ENCODE measurements around the gene NOS2.
"Not testable (repeated sequence)": the region's sequence is repeated elsewhere in the genome, so short reads cannot be mapped to it uniquely, and the experiment has no call there.

NOS2 gene

DNA sequence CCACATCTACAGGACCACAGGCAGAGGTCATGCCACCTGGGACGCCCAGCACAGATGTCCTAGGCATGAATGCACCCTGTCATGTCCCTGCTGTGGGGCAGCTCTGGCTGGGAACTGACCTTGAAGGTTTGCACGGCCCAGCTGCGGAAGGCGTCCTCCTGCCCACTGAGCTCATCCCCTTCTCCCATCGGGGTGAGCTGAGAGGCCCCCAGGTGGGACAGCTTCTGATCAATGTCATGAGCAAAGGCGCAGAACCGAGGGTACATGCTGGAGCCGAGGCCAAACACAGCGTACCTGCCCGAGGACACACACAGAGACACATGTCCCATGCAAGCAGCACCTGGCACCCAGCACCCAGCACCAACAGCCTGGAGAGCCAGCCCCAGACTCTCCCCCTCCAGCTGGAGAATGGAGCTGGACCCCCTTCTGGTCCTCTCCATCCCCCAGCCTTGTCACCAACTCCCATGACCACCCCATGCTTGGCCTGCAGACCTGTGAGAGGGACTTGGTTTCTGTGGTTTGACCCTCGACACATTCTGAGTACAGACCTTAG is 31.4 kb downstream of the NOS2 start:
- no peak for DNase-seq (ENCODE audit: low read depth)
- TF ChIP-seq, protein P1, sequence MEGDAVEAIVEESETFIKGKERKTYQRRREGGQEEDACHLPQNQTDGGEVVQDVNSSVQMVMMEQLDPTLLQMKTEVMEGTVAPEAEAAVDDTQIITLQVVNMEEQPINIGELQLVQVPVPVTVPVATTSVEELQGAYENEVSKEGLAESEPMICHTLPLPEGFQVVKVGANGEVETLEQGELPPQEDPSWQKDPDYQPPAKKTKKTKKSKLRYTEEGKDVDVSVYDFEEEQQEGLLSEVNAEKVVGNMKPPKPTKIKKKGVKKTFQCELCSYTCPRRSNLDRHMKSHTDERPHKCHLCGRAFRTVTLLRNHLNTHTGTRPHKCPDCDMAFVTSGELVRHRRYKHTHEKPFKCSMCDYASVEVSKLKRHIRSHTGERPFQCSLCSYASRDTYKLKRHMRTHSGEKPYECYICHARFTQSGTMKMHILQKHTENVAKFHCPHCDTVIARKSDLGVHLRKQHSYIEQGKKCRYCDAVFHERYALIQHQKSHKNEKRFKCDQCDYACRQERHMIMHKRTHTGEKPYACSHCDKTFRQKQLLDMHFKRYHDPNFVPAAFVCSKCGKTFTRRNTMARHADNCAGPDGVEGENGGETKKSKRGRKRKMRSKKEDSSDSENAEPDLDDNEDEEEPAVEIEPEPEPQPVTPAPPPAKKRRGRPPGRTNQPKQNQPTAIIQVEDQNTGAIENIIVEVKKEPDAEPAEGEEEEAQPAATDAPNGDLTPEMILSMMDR (IDR thresholded peaks at IDR 0.05; ENCODE audit: insufficient read depth, low read depth, low read length, missing control alignments): no peak
- H3K4me3 ChIP-seq (ENCODE audit: low read depth, low read length): no peak overlapping the region

DNA sequence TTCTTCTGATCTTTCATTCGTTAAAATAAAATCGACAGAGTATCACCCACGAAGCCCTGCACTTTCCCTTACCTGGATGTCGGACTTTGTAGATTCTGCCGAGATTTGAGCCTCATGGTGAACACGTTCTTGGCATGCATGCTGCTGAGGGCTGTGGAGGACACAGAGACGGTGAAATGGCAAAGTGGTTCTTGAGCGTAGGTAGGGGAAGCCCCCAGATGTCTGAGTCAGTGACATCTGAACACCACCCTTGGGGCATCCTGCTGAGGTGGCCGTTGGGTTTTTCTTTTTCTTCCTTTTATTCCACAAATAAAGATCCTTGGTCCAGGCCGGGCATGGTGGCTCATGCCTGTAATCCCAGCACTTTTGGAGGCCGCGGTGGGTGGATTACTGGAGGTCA is 33.9 kb downstream of the NOS2 start:
- H3K4me3 ChIP-seq (ENCODE audit: low read depth, low read length): no peak overlapping the region

DNA sequence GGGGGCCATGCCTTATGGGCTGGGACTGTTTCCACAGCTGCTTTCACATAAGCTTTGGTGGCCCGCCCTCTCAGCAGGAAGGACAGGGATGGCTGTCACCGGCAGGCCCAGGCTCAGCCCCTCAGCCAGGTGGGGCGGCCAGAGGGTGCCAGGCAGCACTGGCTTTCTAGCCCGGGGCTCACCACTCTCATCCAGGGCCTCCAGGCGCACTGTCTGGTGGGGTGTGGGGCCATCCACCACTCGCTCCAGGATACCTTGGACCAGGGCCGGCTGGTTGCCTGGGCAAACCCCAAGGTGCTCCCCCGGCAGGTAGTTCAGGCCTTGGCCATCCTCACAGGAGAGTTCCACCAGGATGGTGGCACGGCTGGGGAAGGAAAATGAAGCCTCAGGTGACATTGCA is 35.0 kb downstream of the NOS2 start:
- DNase-seq (ENCODE audit: low read depth): no peak
- TF ChIP-seq, protein P1 (IDR thresholded peaks at IDR 0.05; ENCODE audit: insufficient read depth, low read depth, low read length, missing control alignments): no peak
- H3K4me3 ChIP-seq (ENCODE audit: low read depth, low read length): no peak overlapping the region

More for the DNA sequence above, 33.9 kb downstream of the NOS2 start:
- TF ChIP-seq, protein P1 (IDR thresholded peaks at IDR 0.05; ENCODE audit: insufficient read depth, low read depth, low read length, missing control alignments): no peak
- DNase-seq (ENCODE audit: low read depth): no peak

DNA sequence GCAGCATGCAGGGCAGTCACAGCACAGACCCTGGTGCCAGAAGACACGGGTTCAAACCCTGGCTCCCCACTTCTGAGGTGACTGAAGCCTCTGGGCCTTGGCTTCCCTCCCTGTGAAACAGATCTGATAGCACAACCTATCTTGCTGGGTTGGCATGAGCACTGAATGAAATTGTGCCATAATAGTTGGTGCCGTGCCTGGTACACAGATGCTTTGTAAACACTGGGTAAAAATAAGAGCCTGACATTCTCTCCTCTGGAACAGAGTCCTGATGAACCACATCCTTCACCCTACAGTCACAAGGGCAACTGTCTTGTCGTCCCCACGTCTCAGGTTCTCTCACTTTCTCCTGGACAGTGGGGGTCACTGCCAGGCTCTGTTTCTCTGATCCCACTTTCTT is 35.7 kb downstream of the NOS2 start:
- H3K4me3 ChIP-seq (ENCODE audit: low read depth, low read length): no peak overlapping the region
- TF ChIP-seq, protein P1 (IDR thresholded peaks at IDR 0.05; ENCODE audit: insufficient read depth, low read depth, low read length, missing control alignments): no peak
- no peak for DNase-seq (ENCODE audit: low read depth)

DNA sequence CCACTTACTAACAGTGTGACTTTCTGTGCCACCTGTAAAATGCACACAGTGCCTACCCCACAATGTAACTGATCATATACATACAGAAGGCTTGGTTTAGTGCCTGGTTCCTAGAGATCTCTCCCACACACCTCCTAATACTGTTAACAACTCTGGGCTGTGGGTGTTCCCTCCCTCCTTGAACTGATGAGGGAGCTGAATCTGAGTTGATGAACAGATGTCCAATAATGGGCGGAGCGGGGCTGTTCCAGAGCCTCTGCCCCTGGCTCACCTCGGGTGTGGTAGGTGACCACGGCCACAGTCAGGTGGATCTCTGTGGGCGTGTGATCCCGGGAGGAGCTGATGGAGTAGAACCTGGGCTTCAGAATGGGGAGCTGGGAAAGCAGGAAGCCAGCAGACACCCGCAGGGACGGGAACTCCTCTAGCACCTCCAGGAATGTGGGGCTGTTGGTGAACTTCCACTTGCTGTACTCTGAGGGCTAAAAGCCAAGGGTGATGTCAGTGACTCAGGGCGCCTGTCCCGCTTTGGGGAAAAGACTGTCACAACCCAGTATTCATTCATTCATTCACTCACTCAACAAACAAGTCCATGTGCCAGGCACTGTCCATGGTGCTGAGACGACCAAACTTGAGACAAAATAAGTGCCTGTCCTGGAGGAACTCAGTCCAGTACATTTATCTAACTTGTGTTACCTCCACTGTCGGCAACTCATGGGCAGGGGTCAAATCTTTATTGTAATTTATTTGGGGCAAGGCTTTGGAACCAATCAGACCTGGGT is 37.6 kb downstream of the NOS2 start:
- TF ChIP-seq, protein P1 (IDR thresholded peaks at IDR 0.05; ENCODE audit: insufficient read depth, low read depth, low read length, missing control alignments): no peak
- DNase-seq (ENCODE audit: low read depth): peak; percentile 32
- H3K4me3 ChIP-seq (ENCODE audit: low read depth, low read length): no peak overlapping the region

DNA sequence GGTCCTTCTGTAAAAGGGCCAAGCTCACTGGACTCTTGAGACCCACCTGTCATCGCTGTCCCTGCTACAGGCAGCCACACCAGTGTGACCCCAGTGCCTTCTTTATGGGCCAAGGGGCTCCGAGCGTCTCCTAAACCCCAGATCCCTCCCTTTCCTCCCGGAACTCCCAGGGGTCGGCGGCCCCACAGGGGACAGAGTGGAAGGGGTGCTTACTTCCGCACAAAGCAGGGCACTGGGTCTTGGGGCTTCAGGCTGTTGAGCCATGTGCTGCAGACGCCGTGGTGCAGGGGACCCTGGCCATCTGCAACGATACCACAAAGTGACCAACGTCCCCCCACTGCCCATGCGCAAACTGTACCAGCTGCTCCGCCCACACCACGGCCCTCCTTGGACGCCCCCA is 39.4 kb downstream of the NOS2 start:
- H3K4me3 ChIP-seq (ENCODE audit: low read depth, low read length); DNase-seq (ENCODE audit: low read depth): not testable (repeated sequence)

DNA sequence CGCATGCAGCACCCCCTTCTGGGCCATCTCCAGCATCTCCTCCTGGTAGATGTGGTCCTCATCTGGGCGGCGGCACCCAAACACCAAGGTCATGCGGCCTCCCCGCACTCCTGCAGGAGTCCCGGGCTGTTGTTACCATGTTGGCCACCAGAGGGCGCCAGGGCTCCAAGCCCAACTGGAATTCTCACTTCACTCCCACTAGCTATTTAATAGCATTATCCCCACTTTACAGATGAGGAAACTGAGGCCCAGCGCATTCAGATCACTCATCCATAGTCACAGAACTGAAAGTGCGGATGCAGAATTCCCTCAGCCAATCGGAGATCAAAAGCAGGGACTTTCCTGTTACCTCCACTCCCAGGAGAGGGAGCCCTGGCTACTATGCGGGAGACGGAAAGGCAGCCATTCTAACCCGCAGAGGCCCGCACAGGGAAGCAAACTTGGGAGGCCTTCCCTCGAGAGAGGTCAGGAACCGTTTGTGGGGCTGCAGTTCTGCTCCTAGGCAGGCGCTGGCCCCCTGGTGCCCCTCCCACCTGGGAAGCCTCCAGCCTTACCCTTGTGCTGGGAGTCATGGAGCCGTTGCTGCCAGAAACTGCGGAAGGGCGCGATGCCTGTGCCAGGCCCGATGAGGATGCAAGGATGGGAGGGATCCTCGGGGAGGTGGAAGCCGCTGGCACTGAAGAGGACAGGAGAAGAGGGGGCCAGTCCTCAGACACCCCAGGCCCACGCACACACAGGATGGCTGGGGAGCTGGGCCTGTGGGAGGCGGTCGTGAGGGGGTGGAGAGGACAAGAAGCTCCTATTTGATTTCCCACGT is 40.1 kb downstream of the NOS2 start:
- TF ChIP-seq, protein P1 (IDR thresholded peaks at IDR 0.05; ENCODE audit: insufficient read depth, low read depth, low read length, missing control alignments): peak; percentile 87
- no peak overlapping the region for H3K4me3 ChIP-seq (ENCODE audit: low read depth, low read length)
- DNase-seq (ENCODE audit: low read depth): peak; percentile 58

Measured in GM12865 (cell line).